Choroid plexus epithelial cell (primary cell): Measurements from ENCODE around the gene CELSR2.

Experiments used
- DNase-seq: peaks from one replicate; pipeline ENCODE4 v3.0.0-alpha.2; 2010; ENCODE audit warnings: low read depth
- H3K4me3 ChIP-seq: 2 replicates; pipeline ENCODE4 v1.5.1; 2011; ENCODE audit warnings: low read depth, mild to moderate bottlenecking, control low read depth, low read length, moderate library complexity
- CTCF ChIP-seq: conservative IDR thresholded peaks from 2 replicates; pipeline ENCODE4 v1.5.1; 2011; ENCODE audit warnings: low read depth, mild to moderate bottlenecking, control low read depth, inconsistent platforms, low read length, moderate library complexity

The CELSR2 gene

DNA sequence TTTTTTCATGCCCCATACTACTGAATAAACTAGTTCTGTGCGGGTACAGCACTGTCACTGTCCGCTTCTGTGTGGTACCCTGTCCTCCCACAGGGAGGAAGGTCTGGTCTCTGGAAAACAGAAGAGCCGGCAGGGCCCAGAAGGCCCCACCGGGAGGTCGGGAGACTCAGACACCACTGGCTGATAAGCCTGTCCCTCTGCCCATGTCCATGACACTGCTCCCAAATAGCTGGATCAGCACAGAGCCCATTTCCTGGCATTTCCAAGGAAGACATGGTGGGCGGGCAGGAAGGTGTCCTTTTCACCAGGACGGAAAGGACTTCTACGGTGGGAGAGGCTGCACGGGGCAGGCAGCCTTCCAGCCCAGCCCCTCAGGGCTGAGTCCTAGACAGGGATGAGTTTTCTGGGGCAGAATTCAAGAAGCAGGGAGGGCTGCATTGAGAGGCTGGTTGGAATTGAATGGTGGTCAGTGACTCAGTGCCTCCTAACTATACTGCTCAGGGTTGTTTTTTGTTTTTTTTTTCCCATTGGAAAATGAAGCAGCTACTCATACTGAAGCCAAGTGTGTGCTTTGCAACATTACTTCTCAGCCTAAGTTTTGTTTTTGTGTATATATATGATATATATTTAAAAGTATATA lies 26.5 kb downstream of the CELSR2 start:
- H3K4me3 ChIP-seq: no peak overlapping the region
- DNase-seq: peak; percentile 37
- no peak for TF ChIP-seq CTCF

- no peak overlapping the region for H3K4me3 ChIP-seq
- DNase-seq: peak; percentile 81
- peak; percentile 95 for TF ChIP-seq CTCF
These were observed 28.3 kb downstream of the CELSR2 start for GRCh38 chr1:109277434-109278204.

DNA sequence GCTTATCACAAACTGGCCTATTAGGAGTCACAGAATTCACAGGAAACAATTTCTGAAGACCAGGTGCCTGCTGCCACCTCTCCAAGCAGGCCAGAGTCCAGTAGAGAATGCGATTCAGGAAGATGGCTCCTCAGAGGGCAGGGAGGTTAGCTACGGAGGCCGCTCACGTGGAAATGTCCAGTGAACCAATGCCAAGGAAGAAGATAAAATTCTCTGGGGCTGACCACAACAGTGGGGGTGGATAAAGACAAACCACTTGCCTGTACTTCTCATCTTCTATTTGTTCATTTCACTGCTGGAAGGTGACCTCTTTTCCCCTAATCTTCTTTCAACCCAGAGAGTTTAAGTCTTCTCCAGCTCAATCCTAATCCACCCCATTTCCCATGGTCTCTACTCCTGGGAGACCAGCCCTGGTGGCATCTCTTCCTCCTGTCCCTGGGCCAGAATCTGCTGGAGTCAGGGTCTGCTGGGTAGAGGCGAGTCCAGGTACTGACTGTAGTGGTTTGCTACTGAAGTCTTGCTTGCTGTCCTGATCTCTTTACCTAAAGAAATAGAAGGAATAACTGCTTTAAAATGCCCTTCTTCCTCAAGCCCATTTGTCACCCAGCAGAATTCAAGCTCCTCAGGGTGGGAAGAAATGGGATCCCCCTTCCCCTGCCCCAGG lies 30.4 kb downstream of the CELSR2 start:
- TF ChIP-seq CTCF: no peak
- no peak overlapping the region for H3K4me3 ChIP-seq
- peak; percentile 36 for DNase-seq

DNA sequence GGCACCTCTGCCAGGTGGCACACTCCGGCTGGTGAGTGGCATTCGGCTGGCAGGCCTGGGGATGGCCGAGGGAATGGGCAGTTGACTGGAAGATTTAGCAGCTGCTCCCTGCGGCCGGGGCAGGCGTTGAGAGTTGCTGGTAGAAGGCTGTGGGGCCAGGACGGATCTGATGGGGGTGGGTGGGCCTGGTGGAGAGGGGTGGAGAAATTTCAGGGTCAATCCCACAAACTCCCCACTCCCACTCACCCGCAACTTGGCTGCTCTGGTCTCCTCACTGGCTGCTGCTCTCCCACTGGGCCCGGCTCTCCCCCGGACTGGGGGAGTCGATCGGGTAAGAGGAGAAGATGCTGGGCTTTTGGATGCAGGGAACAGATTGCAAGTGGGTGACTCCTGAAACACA lies 31.5 kb downstream of the CELSR2 start:
- DNase-seq: no peak
- no peak for TF ChIP-seq CTCF
- H3K4me3 ChIP-seq: no peak overlapping the region

DNA sequence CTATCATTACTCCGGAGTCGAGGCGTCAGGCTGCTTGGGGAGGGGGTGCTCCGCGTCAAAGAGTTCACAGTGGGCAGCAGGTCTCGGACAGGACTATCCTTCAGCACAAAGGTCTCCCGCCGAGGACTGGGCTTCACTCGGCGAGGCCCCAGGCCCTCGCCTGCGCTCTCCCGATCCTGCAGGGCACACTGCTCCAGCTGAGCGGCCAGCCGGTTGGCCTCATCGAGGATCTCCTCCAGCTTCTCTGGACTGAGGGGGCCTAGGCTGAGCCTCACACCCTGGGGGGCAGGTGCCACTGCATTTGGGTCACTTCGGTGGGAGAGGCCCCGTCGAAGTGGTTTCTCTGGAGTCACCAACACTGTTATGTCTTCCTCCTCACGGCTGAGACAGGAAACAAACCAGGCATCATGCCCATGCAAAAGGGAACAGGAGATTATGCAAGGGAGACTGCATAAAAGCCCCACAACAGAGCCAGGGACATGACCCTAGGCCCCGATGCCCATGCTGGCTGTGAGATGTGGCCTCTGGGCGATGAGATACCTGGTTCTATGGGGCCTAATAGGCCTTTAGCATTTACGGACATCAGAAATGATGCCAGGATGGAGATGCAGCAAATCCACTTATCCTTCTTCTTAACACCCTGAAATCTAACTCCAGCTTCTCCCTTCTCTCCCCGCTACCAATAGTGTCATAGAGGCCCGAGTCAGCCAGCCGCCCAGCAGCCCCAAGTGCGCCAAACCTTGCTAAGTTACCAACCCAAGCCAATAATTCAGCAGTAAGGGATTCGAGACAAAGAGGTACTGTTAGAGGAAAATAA lies 32.5 kb downstream of the CELSR2 start:
- H3K4me3 ChIP-seq: peak overlapping the region; percentile 84
- no peak for DNase-seq
- no peak for TF ChIP-seq CTCF

DNA sequence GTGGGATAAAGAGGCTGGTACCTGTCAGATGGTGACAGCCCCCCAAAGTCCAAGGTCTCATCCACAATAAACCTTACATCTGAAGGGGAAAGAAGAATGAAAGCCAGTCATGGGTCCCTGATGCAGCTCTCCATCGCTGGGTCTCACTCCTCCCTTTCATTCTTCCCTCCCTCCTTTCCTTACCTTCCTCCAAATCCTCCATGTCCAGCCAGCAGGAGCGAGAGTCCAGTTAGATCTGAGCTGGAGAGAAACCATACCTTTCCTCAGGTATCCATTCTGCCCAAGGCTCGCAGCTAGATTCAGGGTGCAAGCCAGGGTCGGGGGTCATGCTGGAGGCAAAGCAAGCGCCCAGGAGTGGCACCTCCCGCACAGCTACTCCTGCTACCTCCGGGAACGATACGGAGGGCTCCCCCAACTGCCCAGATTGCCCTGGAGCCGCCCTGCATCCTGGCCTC lies 33.2 kb downstream of the CELSR2 start:
- no peak for DNase-seq
- TF ChIP-seq CTCF: no peak
- peak overlapping the region; percentile 84 for H3K4me3 ChIP-seq
